NCI-H524 (cell line): ENCODE measurements around the gene PMVK.

Experiments used
- DNase-seq, 2 experiments: peaks; one replicate each; lab custom pipeline; 2025; lab: John Stamatoyannopoulos, UW

The PMVK gene

DNA sequence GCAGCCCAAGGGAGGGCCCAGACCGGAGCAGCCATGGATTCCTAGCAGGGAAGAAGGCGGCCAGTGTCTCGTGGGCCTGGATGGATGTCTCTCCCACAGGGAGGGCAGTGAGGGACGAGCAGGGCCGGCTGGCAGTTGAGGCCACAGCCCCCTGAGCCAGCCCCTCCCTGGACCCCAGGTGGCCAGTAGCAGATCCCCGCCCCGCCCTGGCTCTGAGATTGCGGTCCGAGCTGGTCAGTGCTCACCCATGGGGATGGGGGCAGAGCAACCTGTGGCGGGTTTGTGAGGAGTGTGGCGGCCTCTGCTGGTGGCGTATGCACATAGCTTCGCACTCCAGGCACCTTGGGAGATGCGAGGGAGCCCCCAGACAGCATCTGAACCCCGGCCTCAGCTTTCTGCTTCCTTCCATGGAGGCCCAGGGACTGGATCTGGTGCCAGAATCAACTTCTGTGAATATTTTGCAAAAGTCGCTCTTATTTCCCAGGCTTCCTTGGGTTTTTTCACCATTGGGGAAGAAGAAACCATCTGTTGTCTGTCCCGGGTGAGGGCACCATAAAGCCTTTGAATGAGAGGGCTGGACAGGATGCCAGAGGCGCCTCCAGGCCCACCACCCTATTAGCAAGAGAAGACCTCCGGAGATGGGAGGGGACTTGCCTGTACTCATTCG lies 58.0 kb downstream of the PMVK start:
- DNase-seq, result peak; percentile 12 to 65

DNA sequence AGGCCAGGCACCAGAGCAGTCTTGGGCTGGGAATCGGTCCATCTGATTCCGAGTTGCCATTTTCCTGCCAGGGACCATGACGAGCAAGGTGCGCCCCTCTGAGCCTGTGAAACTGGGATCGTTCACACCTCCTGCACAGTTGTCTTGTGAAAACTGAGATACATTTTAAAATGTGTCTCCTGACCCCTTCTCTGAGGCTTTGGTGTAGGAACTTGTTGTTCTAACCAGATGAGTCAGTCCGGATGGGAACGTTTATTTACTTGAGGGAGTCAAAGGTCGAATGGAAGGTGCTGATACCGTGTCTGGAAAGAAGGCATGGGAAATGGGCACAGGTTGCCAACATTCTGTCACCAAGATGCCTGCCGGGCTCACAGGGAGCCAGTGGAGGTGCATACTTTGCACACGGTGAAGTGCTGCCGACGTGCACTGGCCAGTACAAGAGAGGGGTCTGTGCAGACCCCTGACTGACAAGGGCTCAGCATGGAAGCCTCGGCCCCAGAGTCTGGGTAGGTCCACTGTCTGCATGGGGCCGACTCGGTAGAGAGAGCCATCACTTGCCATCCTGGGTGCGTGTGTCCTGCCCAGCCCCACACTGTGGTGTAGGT lies 59.0 kb downstream of the PMVK start:
- DNase-seq, result no peak

DNA sequence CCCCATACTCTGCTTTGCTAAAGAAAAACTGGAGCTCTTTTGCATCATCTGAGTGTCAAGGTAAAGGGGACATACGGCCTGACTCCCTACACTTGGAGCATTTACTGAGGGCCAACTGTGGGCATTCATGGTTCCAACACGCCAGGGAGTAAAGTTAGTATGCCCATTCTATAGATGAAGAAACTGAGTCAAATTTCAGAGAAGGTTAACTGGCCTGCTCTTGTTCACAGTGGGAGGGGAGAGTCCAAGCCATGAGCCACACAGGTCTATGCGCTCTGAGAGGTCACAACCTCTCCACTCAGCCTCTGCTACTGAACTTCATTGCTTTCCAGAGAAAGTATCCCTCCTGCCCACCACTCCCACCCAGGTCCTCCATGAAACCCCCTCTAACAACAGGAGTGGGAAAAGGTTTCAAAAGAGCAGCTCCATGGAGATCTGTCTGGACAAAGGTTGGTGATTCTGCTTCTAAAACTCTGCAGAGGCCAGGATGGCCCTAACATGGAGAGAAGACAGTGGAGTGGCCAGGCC lies 59.6 kb downstream of the PMVK start:
- no peak for DNase-seq
